ENCODE measurements around the gene APLP2.
"Not testable (repeated sequence)": the region's sequence is repeated elsewhere in the genome, so short reads cannot be mapped to it uniquely, and the experiment has no call there.

DNA sequence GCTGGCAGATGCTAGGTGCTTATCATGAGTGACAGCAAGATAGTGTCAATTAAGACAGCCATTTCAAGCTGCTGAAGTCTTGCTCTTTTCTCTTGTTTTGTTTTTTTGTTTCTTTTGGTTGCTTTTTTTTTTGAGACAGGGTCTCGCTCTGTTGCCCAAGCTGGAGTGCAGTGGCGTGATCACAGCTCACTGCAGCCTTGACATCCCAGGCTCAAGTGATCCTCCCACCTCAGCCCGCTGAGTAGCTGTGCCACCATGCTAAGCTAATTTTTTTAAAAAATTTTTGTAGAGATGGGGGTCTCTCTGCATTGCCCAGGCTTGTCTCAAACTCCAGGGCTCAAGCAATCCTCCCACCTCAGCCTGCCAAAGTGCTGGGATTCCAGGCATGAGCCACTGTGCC is 102.3 kb downstream of the APLP2 start:
- not testable (repeated sequence) for TF ChIP-seq CTCF (IDR thresholded peaks at IDR 0.05); ZNF138 (CRISPR knock-in tag; conservative IDR thresholded peaks at IDR 0.05)

All from WTC11 (cell line).